Erythroblast (primary cell): ENCODE data around the gene COPZ1.

Experiments
- GATA1 ChIP-seq: IDR thresholded peaks from 2 replicates; pipeline ENCODE4 v1.6.1; 2011; ENCODE audit warnings: low read depth, mild to moderate bottlenecking, control low read depth, low read length, moderate library complexity
- POLR2A ChIP-seq: IDR thresholded peaks from 2 replicates; pipeline ENCODE4 v1.6.1; 2011; ENCODE audit warnings: mild to moderate bottlenecking, low read length

- TF ChIP-seq POLR2A (no peak), GATA1 (no peak)
Observed at GRCh38 chr12:54373649-54374561, 49.0 kb downstream of the COPZ1 start.
